GM12801 (cell line): ENCODE measurements around the gene PIR.

Experiments
- TF ChIP-seq, protein P1 (sequence below): IDR thresholded peaks from one replicate; pipeline ENCODE4 v1.5.1; 2011; ENCODE audit warnings: control low read depth; ENCODE audit not compliant: insufficient read length; ENCODE audit errors: extremely low read depth

PIR gene

GRCh38 chrX:15468036-15468435, 25.1 kb downstream of the PIR start:
- TF ChIP-seq, protein P1, sequence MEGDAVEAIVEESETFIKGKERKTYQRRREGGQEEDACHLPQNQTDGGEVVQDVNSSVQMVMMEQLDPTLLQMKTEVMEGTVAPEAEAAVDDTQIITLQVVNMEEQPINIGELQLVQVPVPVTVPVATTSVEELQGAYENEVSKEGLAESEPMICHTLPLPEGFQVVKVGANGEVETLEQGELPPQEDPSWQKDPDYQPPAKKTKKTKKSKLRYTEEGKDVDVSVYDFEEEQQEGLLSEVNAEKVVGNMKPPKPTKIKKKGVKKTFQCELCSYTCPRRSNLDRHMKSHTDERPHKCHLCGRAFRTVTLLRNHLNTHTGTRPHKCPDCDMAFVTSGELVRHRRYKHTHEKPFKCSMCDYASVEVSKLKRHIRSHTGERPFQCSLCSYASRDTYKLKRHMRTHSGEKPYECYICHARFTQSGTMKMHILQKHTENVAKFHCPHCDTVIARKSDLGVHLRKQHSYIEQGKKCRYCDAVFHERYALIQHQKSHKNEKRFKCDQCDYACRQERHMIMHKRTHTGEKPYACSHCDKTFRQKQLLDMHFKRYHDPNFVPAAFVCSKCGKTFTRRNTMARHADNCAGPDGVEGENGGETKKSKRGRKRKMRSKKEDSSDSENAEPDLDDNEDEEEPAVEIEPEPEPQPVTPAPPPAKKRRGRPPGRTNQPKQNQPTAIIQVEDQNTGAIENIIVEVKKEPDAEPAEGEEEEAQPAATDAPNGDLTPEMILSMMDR = no peak

DNA sequence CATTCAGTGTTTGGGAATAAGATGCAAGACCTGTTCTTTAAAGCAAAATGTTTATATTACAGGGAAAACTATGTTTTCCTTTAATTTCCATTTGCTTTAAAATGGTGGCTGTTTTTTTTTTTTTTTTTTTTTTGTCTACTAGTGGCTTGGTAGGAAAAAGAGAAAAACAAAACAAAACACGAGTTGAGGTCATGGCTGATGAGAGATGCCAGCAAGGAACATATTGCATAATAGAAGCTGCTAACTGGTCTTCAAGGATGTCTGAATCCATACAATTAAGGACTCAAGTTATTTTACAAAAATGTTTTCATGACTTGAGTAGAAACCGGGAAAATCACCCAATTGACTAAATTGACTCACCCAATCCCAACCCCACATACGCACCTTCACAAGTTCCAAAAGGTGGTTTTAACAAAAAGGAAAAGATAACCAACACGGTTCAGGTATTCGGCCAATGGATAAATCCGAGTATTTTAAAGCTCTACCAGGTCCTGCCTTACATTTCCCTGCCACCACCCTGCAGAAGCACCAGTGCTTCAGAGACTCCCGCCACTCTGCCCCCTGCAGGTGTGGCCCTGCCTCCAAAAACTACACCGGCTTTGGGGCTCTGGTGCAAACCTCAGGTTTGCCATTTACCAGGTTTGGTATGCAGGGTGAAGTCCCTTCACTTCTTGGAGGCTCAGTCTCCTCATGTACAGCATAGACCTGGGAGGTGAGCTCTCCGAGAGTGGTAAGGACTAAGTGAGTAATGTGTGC, 27.1 kb downstream of the PIR start:
- TF ChIP-seq, protein P1 = no peak

GRCh38 chrX:15465347-15465746, 27.8 kb downstream of the PIR start:
- TF ChIP-seq, protein P1 = no peak

- TF ChIP-seq, protein P1 = no peak
Observed at GRCh38 chrX:15464704-15465103, 28.4 kb downstream of the PIR start.

- TF ChIP-seq, protein P1 = no peak
Observed at GRCh38 chrX:15451913-15452312, 41.2 kb downstream of the PIR start.

DNA sequence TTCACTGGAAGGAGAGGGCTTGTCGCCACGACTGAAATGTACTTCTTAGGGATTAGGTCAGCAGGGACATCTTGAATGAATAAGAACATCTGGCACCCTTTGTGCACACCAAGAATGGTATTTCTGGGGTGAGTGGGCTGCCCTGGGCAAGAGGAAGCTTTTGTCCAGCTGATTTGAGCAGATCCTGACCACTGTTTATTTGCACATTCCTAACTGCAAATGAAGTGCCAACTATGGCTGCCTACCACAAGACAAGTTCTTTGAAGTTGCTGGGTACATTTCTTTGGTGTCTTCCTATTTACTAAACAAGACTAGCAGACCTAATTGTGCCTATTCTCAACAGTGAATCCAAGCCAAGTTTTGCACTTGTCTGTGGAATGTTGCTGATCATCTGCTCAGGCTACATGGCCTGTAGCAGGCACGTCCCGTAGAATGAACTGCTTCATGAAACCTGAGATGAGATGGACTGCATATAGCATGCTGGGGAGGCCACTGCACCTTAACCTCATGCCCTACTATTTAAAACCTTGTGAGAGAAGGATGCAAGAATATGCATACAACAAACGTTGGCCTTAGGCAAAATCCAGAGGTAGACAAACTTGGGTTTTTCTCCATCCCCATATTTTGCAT, 45.0 kb downstream of the PIR start:
- TF ChIP-seq, protein P1 = no peak

GRCh38 chrX:15441464-15441863, 51.7 kb downstream of the PIR start:
- TF ChIP-seq, protein P1 = no peak
